GM23248 (cell line): ENCODE results near the gene CD46. TPM values are rescaled to one million over a fixed set of nuclear protein-coding genes. Genes with fewer than 3 reads are reported as not detected.
"Not testable (repeated sequence)": the region's sequence is repeated elsewhere in the genome, so short reads cannot be mapped to it uniquely, and the experiment has no call there.

ENCODE experiments used
- DNase-seq: peaks from one replicate; pipeline ENCODE4 v3.0.0-alpha.2; 2015
- H2AFZ ChIP-seq: fragments of 200-600 bp; sonication (generic); 2 replicates; pipeline ENCODE4 v1.6.1; 2016; ENCODE audit warnings: antibody characterized with exemption
- H3F3A ChIP-seq: fragments of 200-600 bp; sonication (generic); 2 replicates; pipeline ENCODE4 v1.6.1; 2016; ENCODE audit warnings: mild to moderate bottlenecking, antibody characterized with exemption, mixed run types; ENCODE audit not compliant: insufficient read depth
- H3K27ac ChIP-seq: fragments of 200-600 bp; sonication (generic); 2 replicates; pipeline ENCODE4 v1.5.1; 2016; ENCODE audit warnings: mild to moderate bottlenecking
- H3K27me3 ChIP-seq: fragments of 200-600 bp; sonication (generic); replicated peaks from 2 replicates; pipeline ENCODE4 v1.6.1; 2016; ENCODE audit warnings: mild to moderate bottlenecking; ENCODE audit not compliant: insufficient read depth
- H3K36me3 ChIP-seq: fragments of 200-600 bp; sonication (generic); 2 replicates; pipeline ENCODE4 v1.6.1; 2016; ENCODE audit warnings: low read depth, mild to moderate bottlenecking
- H3K4me1 ChIP-seq: fragments of 200-600 bp; sonication (generic); 2 replicates; pipeline ENCODE4 v1.6.1; 2016; ENCODE audit warnings: mild to moderate bottlenecking; ENCODE audit not compliant: insufficient read depth
- H3K4me2 ChIP-seq: fragments of 200-600 bp; sonication (generic); one replicate; pipeline ENCODE4 v1.6.1; 2016; ENCODE audit warnings: mild to moderate bottlenecking; ENCODE audit not compliant: unreplicated experiment
- H3K4me3 ChIP-seq: fragments of 200-600 bp; sonication (generic); 2 replicates; pipeline ENCODE4 v1.5.1; 2016; ENCODE audit warnings: mild to moderate bottlenecking
- H3K79me2 ChIP-seq: fragments of 200-600 bp; sonication (generic); 2 replicates; pipeline ENCODE4 v1.6.1; 2016; ENCODE audit warnings: mild to moderate bottlenecking; ENCODE audit not compliant: insufficient read depth
- H3K9ac ChIP-seq: fragments of 200-600 bp; sonication (generic); 2 replicates; pipeline ENCODE4 v1.6.1; 2016; ENCODE audit warnings: mild to moderate bottlenecking
- H3K9me2 ChIP-seq: fragments of 200-600 bp; sonication (generic); 2 replicates; pipeline ENCODE4 v1.6.1; 2016; ENCODE audit warnings: mixed run types, mild to moderate bottlenecking, moderate library complexity; ENCODE audit not compliant: insufficient read depth
- H3K9me3 ChIP-seq: fragments of 200-600 bp; sonication (generic); one replicate; pipeline ENCODE4 v1.6.1; 2017; ENCODE audit warnings: low read depth
- H4K20me1 ChIP-seq: fragments of 200-600 bp; sonication (generic); 2 replicates; pipeline ENCODE4 v1.6.0; 2016; ENCODE audit not compliant: insufficient read depth
- EZH2 ChIP-seq: fragments of 200-600 bp; sonication (generic); IDR thresholded peaks from 2 replicates; pipeline ENCODE4 v1.6.1; 2018; ENCODE audit warnings: antibody characterized with exemption, mild to moderate bottlenecking; ENCODE audit not compliant: insufficient read depth, poor library complexity, severe bottlenecking
- EZH2phosphoT487 ChIP-seq: fragments of 200-600 bp; sonication (generic); IDR thresholded peaks from 2 replicates; pipeline ENCODE4 v1.6.1; 2018; ENCODE audit warnings: antibody characterized with exemption, moderate library complexity, mild to moderate bottlenecking, low read depth; ENCODE audit not compliant: insufficient read depth
- WGBS, 2 experiments: methylation state at CpG; one replicate each; pipeline ENCODE4 v1.1.6; 2015 to 2017; ENCODE audit warnings: low lambda C conversion rate in 2 of 2, low coverage in 1 of 2; ENCODE audit errors: missing lambda C conversion rate in 2 of 2; 5-methylcytosine and 5-hydroxymethylcytosine counted together
- in situ Hi-C: fragments of 300-500 bp; cut with MboI; formaldehyde crosslinking; loops from 2 replicates; pipeline ENCODE4 v1.15.0; 2020
- polyA plus RNA-seq: library from polyadenylated mRNA; unstranded; fragments of >200 nt; fragmentation: Nextera tagmentation; extraction: Ambion mirVana; gene quantifications from 2 replicates; pipeline ENCODE4 v1.2.1, GENCODE V29; 2016
- total RNA-seq: library from RNA; depleted of rRNA; stranded (reverse); fragments of >200 nt; shearing (Covaris generic); gene quantifications from 2 replicates; pipeline ENCODE4 v1.2.3, GENCODE V29; 2014

The CD46 gene
- total and polyA plus RNA-seq, 2 experiments from 2014 or later = 49.2 to 117 TPM

- 0 out of 2 replicates have a peak, but pooled peaks cover 8% of the 10 kb centered on the region for H3K79me2 ChIP-seq
- H3K4me2 ChIP-seq = no peak overlapping the region
- H3K9me2 ChIP-seq = no peaks in the 10 kb centered on the region
- no peaks in the 10 kb centered on the region for H3K27me3 ChIP-seq
- no peak for DNase-seq
- H4K20me1 ChIP-seq = no peaks in the 10 kb centered on the region; the same call in 1 of the 2 replicates
- no peak overlapping the region for H3K27ac ChIP-seq
- no peak overlapping the region for H3K4me3 ChIP-seq
- in situ Hi-C loops = no loop called here
- H2AFZ ChIP-seq = no peak overlapping the region
- TF ChIP-seq EZH2 (no peak), EZH2phosphoT487 (no peak)
- H3K9me3 ChIP-seq = no peaks in the 10 kb centered on the region
- WGBS, 2 experiments = 85% methylated on average over 10 of the region's 10 CpGs
- no peaks in the 10 kb centered on the region for H3K4me1 ChIP-seq
- 0 out of 2 replicates have a peak, but pooled peaks cover 11% of the 10 kb centered on the region for H3F3A ChIP-seq
- H3K36me3 ChIP-seq = peaks cover 50% of the 10 kb centered on the region
- no peak overlapping the region for H3K9ac ChIP-seq
These were observed 11.2 kb downstream of the CD46 start for GRCh38 chr1:207763091-207763490.

- H3K27me3 ChIP-seq = no peaks in the 10 kb centered on the region
- peaks cover 46% of the 10 kb centered on the region for H3K36me3 ChIP-seq
- no peak overlapping the region for H3K4me3 ChIP-seq
- DNase-seq = no peak
- in situ Hi-C loops = no loop called here
- H3F3A ChIP-seq = 0 out of 2 replicates have a peak, but pooled peaks cover 11% of the 10 kb centered on the region
- H3K4me2 ChIP-seq = no peak overlapping the region
- H3K9me3 ChIP-seq = no peaks in the 10 kb centered on the region
- no peaks in the 10 kb centered on the region for H3K9me2 ChIP-seq
- 90 to 92% methylated on average over 9 of the region's 9 CpGs for WGBS, 2 experiments
- peaks cover 4% of the 10 kb centered on the region; the same call in 1 of the 2 replicates for H3K79me2 ChIP-seq
- H4K20me1 ChIP-seq = no peaks in the 10 kb centered on the region; the same call in 1 of the 2 replicates
- no peak overlapping the region for H2AFZ ChIP-seq
- H3K4me1 ChIP-seq = no peaks in the 10 kb centered on the region
- H3K27ac ChIP-seq = no peak overlapping the region
- TF ChIP-seq EZH2phosphoT487 (no peak), EZH2 (no peak)
- H3K9ac ChIP-seq = no peak overlapping the region
These were observed 12.1 kb downstream of the CD46 start for GRCh38 chr1:207763972-207764371.

- Histone ChIP-seq H3K9me3 (no peaks in the 10 kb centered on the region), H3K4me2 (no peak overlapping the region), H4K20me1 (no peaks in the 10 kb centered on the region; the same call in 1 of the 2 replicates), H2AFZ (no peak overlapping the region), H3F3A (0 out of 2 replicates have a peak, but pooled peaks cover 11% of the 10 kb centered on the region), H3K27ac (no peak overlapping the region), H3K4me1 (no peaks in the 10 kb centered on the region), H3K79me2 (peaks cover 12% of the 10 kb centered on the region; the same call in 1 of the 2 replicates), H3K4me3 (no peak overlapping the region), H3K9me2 (no peaks in the 10 kb centered on the region), H3K36me3 (peaks cover 46% of the 10 kb centered on the region), H3K27me3 (no peaks in the 10 kb centered on the region), H3K9ac (no peak overlapping the region)
- TF ChIP-seq EZH2 (no peak), EZH2phosphoT487 (no peak)
- in situ Hi-C loops = no loop called here
- no peak for DNase-seq
- WGBS, 2 experiments = 22 to 23% methylated on average over 1 of the region's 1 CpG
These were observed 14.7 kb downstream of the CD46 start for GRCh38 chr1:207766569-207766968.

GRCh38 chr1:207770514-207770913 lies 18.7 kb downstream of the CD46 start:
- H3K9me2 ChIP-seq, H4K20me1 ChIP-seq, H3K4me3 ChIP-seq, in situ Hi-C loops, H3F3A ChIP-seq, H3K4me2 ChIP-seq, DNase-seq, H3K27me3 ChIP-seq, H2AFZ ChIP-seq, H3K4me1 ChIP-seq, H3K9me3 ChIP-seq, H3K9ac ChIP-seq, H3K27ac ChIP-seq: not testable (repeated sequence)
- H3K79me2 ChIP-seq = peaks cover 35% of the 10 kb centered on the region; the same call in 1 of the 2 replicates
- H3K36me3 ChIP-seq = peaks cover 23% of the 10 kb centered on the region
- 92 to 99% methylated on average over 4 of the region's 4 CpGs for WGBS, 2 experiments

- H3K4me3 ChIP-seq, H3K9me2 ChIP-seq, H3K27me3 ChIP-seq, H3K4me1 ChIP-seq, H4K20me1 ChIP-seq, in situ Hi-C loops, H2AFZ ChIP-seq, H3F3A ChIP-seq, H3K4me2 ChIP-seq, H3K27ac ChIP-seq, DNase-seq, H3K9ac ChIP-seq, H3K9me3 ChIP-seq: not testable (repeated sequence)
- WGBS, 2 experiments = 75 to 76% methylated on average over 9 of the region's 9 CpGs
- Histone ChIP-seq H3K79me2 (peaks cover 66% of the 10 kb centered on the region), H3K36me3 (peaks cover 20% of the 10 kb centered on the region)
These were observed 24.2 kb downstream of the CD46 start for GRCh38 chr1:207776045-207776444.

- H3K27ac ChIP-seq, H3K27me3 ChIP-seq, H3K9me2 ChIP-seq, in situ Hi-C loops, H3K9me3 ChIP-seq, H3K9ac ChIP-seq, H3K4me3 ChIP-seq, H3K4me2 ChIP-seq, H3K4me1 ChIP-seq, H2AFZ ChIP-seq, DNase-seq, H4K20me1 ChIP-seq, H3F3A ChIP-seq: not testable (repeated sequence)
- H3K36me3 ChIP-seq = peaks cover 20% of the 10 kb centered on the region
- peaks cover 71% of the 10 kb centered on the region for H3K79me2 ChIP-seq
- WGBS, 2 experiments = 98 to 99% methylated on average over 7 of the region's 7 CpGs
These were observed 25.6 kb downstream of the CD46 start for GRCh38 chr1:207777412-207777811.
